HG03025 (cell line): ENCODE results near the gene RTKN2.
A peak's percentile ranks its signal among the peaks of the same experiment; 100 is the strongest.

Experiments used
- ATAC-seq: cut with Tn5 transposase; IDR thresholded peaks from one replicate; pipeline ENCODE4 v1.9.1; 2021; ENCODE audit warnings: mild to moderate bottlenecking, moderate library complexity; ENCODE audit not compliant: unreplicated experiment, low FRiP score

The RTKN2 gene

DNA sequence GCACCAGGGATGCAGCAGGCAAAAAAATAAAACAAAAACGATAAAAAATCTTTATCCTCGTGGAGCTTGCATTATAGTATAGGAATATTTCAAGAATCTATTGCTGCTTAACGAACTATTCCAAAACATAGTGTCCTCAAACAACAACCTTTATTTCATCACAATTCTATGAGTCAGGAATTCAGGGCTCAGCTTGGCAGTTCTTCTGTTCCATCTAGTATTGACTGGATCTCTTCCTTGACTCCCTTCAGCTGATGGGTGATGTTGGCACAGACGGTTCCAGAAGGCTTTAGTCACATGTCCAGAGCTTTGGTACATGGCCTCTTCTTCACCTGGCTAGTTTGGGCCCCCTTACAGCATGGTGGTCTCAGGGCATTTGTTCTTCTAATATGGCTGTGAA is 88.0 kb downstream of the RTKN2 start:
- ATAC-seq, result no peak

DNA sequence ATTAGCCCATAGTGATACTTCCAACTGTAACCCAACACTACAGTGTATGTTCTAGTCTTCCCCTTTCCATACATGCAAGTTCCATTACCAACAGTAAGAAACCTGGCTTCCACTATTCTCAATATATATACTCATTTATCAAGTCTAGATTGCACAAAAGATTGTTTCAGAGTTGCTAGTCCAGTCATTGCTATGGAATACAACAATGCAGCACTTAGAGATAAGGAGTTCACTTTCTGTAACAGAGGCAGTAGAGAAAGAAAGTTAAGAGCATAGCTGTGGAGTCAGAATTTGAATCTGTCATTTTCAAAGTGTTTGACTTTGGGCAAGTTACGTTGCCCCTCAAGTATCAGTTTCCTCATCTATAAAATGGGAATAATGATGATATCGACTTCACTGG is 90.1 kb downstream of the RTKN2 start:
- no peak for ATAC-seq

GRCh38 chr10:62177111-62177510 is 91.5 kb downstream of the RTKN2 start:
- ATAC-seq, result no peak

DNA sequence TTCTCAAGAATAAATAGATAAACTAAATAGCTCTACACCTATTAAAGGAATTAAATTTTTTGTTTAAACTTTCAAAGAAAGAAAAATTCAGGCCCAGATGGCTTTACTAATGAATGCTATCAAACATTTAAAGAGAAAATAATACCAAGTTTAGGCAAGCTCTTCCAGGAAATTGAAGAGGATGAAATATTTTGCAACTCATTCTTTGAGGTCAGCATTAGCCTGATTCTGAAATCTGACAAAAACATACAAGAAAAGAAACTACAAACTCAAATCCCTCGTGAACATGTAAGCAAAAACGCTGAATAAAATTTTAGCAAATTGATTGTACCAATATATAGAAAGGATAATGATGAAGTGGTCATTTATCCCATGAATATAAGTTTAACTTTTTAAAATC is 93.4 kb downstream of the RTKN2 start:
- no peak for ATAC-seq

DNA sequence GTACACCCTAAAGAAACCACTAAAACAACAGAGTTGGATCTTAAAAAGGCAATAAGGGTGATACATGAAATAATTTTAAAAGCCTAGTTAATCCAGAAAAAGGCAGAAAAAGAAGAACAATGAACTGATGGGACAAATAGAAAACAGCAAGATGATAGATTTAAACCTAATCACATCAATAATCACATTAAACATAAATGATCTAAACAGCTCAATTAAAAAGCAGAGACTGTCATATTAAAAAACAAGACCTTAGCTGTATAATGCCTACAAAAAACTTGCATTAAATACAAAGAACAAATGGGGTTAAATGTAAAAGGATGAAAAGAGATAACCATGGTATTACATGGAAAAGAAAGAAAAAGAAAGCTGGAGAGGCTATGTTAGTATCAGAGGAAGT is 96.2 kb downstream of the RTKN2 start:
- no peak for ATAC-seq

DNA sequence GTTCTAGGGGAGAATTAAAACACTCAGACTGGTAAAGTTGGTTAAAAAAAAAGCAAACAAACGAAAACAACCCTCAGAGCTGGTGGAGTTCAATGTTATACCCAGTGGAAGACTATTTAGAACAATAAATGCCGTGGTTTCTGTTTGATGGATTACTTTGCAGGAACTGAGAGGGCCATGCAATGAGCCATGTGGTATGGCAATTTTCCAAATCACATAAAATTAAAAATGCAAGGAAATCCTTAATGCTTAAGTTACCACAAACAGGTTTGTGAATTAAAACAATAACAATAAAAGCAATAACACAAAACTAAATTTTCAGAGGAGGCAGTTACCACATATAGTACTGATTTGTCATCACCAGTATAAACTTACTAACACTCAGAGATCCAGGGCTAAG is 96.9 kb downstream of the RTKN2 start:
- no peak for ATAC-seq

DNA sequence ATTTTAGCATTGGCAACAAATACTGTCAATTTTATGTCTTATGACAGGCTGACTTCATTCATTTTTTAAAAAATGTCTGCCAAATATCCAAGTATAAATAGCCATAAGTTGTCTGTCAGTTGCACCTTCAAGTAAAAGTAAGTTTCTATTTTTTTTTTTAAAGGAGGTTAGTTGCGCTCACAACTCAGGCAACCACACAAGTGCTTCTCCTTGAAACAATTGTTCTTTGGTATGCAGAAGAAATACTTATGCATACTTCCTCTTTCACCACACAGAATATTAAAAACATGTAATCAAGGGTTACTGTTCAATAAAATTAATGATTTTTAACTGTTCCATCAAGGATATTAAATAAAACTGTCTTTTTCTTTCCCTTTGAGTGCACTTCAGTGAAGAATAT is 97.9 kb downstream of the RTKN2 start:
- ATAC-seq, result no peak

DNA sequence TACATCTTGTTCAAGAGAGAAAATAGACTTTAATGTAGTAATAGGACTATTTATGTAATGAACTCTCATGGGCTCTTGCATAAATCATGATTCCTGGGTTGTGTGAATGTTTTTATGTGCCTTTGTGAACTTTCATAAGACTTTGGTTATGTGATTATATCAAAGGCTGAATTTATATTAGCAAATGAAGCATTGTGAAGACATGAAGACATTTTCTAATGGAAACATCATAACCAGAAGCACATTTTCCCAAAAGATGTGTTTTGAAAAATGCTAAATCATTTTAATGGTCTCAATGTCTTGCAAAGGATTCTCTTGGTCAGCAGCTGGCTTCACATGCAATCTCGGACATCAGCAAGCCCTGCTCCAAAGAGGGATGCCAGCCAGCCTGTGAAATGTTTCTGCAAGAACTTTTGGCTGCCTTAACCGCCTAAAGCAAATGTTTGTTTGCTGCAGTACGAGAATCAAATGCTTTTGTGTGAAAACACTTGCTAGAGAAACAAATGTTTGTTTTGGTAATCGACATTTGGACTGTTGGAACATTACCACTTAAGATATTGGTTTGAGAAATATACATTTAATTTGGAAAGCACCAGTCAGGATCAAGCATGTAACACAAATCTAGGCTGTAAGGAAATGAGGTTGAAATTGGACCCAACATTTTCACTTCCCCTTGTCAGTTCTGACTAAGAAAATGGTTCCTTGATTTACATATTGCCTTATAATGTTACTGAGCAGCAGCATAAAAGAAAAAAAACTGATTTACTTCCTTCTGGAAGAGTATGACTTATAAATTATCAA is 102.1 kb downstream of the RTKN2 start:
- ATAC-seq, result peak; percentile 93

- ATAC-seq, result no peak
These were observed 102.8 kb downstream of the RTKN2 start for GRCh38 chr10:62165803-62166202.

DNA sequence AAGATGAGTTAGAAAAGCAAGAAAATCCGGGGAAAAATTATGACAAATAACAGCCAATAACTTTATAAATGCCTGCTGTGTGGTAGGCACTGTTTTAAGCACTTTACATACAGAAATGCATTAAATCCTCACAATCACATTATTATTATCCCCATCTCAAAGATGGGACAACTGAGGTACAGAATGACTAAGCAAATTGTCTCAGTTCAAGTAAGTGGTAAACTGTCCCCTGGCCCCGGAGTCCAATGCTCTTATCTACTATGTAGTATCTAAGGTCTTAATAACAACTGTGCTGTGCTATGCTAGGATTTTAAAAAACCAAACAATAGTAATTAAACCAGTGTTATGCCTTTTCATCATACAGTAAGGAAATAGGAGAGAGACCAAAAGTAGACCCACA is 105.6 kb downstream of the RTKN2 start:
- no peak for ATAC-seq

DNA sequence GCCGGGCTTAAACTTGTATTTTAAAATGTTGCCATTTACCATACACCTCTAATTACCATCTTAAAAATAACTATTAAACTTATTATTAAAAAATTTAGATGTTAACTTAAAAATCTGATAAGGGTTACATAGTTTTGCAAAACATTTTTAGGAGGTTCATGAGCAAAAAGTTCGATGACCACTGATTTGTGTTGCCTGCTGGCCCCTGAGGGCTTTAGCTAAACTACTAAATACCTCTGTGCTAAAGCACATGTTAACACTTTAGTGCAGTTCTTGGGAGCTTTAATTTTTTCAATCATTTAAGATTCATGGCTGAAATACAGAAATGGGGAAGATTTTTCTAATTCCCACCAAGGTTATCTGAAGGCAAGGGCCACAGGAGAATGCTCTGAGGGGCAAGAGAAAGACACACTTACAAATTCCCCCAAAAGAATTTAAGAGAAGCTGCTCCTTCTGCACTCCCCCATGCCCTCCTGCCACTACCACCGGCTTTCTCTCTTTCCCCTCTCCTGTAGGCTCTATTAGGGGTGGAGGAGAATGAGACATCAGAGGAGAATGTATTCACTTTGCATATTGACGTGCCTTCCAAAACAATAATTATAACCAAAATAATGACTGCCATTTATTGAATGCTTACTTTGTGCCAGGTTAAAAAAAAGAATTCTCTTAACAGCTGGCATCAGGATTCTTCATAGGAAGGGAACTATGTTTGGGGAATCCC is 106.2 kb downstream of the RTKN2 start:
- no peak for ATAC-seq

- ATAC-seq, result no peak
These were observed 109.3 kb downstream of the RTKN2 start for GRCh38 chr10:62159351-62159750.

DNA sequence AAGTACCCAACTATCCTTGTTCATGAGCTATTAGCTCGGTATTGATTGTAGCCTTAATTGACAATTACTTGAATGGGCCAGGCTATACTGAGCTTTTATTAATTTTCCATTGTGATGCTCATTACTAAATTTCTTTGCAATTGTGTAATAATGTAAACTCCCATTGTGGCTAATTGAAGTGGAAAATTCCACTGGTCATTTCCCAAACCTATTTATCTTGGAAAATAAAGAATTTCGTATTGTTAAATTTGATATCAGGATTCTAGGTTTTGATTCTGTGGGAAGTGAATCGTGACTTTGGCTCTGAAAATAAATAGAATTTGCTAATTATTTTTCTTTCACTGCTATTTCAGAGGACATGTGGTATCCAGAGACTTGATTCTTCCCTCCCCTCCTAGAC is 111.0 kb downstream of the RTKN2 start:
- no peak for ATAC-seq

GRCh38 chr10:62155054-62155680 is 113.5 kb downstream of the RTKN2 start:
- ATAC-seq, result no peak

GRCh38 chr10:62154231-62154630 is 114.4 kb downstream of the RTKN2 start:
- no peak for ATAC-seq

- ATAC-seq, result no peak
These were observed 115.5 kb downstream of the RTKN2 start for GRCh38 chr10:62153191-62153590.

DNA sequence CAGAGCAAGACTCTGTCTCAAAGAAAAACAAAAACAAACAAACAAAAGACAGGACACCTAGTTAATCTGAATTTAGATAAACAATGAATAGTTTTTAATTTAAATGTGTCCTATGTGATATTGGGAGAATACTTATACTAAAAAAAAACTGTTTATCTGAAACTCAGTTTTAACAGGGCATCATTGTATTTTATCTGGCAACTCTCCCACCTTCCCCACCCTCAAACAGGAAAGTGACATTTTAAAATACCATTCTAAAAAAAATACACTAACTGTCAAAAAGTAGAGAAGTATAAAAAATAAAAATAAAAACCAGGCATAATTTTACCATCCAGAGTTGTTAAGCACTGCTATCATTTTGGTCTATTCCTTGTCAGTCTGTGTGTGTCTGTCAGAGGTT is 119.0 kb downstream of the RTKN2 start:
- ATAC-seq, result no peak

DNA sequence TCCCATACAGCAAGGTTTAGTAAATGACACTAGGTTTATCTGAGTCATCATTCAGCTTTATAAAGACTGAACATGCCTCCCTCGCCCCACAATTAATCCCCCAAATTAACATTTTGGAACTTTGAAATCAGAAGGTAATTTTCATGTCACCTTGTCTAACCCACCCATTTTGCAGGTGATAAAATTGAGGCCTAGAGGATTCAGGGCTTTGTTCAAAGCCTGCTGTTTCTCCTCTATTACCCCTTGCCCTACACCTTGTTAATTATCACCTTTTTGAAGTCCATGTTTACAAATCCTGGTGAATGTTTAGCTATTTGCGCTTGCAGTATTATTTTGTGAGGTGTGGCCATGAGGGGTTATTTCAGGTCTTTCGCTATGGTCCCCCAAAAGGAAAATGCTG is 120.5 kb downstream of the RTKN2 start:
- ATAC-seq, result no peak

DNA sequence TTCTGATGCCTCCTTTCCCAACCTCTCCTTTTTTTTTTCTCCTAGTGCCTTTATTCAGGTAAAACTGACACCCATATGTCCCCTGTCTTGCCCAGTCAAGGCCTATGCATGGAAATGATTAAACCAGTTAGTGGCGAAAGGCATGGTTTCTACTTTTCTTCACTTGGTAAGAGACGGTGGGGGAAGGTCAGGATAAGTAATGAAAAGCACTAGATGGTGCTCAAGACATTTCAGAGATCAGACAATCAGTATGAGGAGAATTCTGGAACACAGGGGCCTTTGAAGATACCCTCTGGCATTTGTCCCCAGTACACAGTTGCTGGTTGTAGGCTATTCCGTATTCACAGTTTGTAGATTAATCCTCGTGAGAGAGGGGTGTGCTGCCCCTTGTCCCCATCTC is 121.2 kb downstream of the RTKN2 start:
- ATAC-seq, result no peak

- ATAC-seq, result no peak
These were observed 131.7 kb downstream of the RTKN2 start for GRCh38 chr10:62136931-62137330.

- no peak for ATAC-seq
These were observed 135.0 kb downstream of the RTKN2 start for GRCh38 chr10:62133618-62134017.
